BJ (cell line): Measurements from ENCODE around the gene DAB1. TPM values are rescaled to one million over a fixed set of nuclear protein-coding genes. Genes with fewer than 3 reads are reported as not detected.

Experiments
- CTCF ChIA-PET: fragments of 350-600 bp; formaldehyde crosslinking; extraction: SDS; loops from one replicate; lab custom pipeline; 2021; ENCODE audit warnings: antibody characterized with exemption, inconsistent platforms; lab: Yijun Ruan, JAX
- POLR2A ChIA-PET: fragments of 300-600 bp; sonication (Branson Sonifier 250); formaldehyde crosslinking; extraction: SDS; loops from one replicate; lab custom pipeline; 2021; ENCODE audit warnings: antibody characterized with exemption; lab: Charles Lee
- DNase-seq: peaks from one replicate; pipeline ENCODE4 v3.0.0-alpha.2; 2011; ENCODE audit warnings: low read depth
- H3K27me3 ChIP-seq: 2 replicates; pipeline ENCODE4 v1.6.0; 2011; ENCODE audit warnings: low read length; ENCODE audit not compliant: control insufficient read depth, insufficient read depth
- H3K36me3 ChIP-seq: 2 replicates; pipeline ENCODE4 v1.5.1; 2011; ENCODE audit warnings: low read length; ENCODE audit not compliant: control insufficient read depth, insufficient read depth
- H3K4me3 ChIP-seq: 2 replicates; pipeline ENCODE4 v1.5.1; 2011; ENCODE audit warnings: low read depth, mild to moderate bottlenecking, control low read depth, low read length
- polyA plus RNA-seq: library from polyadenylated mRNA; depleted of rRNA; stranded (reverse); fragments of >200 nt; gene quantifications from 2 replicates; pipeline ENCODE4 v1.2.3, GENCODE V29; 2011
- TF ChIP-seq, protein P1 (sequence below): IDR thresholded peaks from 2 replicates; pipeline ENCODE4 v1.5.1; 2011; ENCODE audit warnings: low read depth, mild to moderate bottlenecking, control low read depth, inconsistent platforms, low read length, moderate library complexity; ENCODE audit not compliant: insufficient read depth

DAB1 gene
- polyA plus RNA-seq, 1 experiment, result 0.91 TPM

DNA sequence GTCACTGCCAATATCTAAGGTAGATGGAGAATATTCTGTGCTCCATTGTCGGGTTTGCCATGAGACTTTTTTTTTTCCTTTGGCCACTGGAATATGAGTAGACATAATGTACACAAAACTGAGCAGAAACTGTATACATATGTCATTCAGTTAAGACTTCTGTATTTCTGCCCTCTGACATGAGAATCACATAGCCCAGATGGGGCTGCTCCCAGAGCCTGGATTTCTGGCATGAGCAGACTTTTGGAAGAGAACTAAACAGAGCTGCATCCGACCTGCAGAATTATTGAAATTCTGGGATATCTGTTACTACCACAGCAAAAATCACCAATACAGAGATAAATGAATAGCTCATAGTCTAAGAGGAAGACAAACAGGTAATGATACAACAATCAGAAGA, 62.3 kb downstream of the DAB1 start:
- CTCF ChIA-PET, result no interaction called here
- no peak for DNase-seq
- H3K36me3 ChIP-seq, result no peaks in the 10 kb centered on the region
- TF ChIP-seq, protein P1, sequence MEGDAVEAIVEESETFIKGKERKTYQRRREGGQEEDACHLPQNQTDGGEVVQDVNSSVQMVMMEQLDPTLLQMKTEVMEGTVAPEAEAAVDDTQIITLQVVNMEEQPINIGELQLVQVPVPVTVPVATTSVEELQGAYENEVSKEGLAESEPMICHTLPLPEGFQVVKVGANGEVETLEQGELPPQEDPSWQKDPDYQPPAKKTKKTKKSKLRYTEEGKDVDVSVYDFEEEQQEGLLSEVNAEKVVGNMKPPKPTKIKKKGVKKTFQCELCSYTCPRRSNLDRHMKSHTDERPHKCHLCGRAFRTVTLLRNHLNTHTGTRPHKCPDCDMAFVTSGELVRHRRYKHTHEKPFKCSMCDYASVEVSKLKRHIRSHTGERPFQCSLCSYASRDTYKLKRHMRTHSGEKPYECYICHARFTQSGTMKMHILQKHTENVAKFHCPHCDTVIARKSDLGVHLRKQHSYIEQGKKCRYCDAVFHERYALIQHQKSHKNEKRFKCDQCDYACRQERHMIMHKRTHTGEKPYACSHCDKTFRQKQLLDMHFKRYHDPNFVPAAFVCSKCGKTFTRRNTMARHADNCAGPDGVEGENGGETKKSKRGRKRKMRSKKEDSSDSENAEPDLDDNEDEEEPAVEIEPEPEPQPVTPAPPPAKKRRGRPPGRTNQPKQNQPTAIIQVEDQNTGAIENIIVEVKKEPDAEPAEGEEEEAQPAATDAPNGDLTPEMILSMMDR, result no peak
- POLR2A ChIA-PET, result no interaction called here
- no peaks in the 10 kb centered on the region for H3K27me3 ChIP-seq
- H3K4me3 ChIP-seq, result no peak overlapping the region

DNA sequence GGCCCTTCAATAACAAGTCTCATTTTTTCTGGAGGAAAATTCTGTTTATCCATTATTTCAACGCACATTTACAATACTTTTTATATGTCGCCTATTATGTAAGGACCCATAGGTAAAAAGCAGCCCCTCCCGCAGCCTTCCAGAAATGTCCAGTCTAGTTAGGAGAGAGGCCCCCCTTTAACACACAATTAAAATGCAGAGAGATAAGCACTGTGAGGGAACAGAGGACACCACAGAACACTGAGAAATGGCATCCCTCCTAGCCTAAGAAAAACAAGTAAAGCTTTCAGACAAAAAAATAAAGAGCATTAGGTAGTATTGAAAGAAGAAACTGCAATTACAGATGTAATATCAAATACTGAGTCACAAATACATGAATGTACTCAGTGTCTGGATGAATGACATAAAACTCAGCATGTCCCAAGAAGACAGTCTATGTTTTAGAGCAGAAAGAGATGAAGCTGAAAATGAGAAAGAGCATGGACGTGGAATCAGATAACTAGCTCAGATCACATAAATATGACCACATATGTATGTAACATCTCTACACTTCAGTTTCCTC, 62.9 kb downstream of the DAB1 start:
- TF ChIP-seq, protein P1, result no peak
- DNase-seq, result no peak
- H3K27me3 ChIP-seq, result no peaks in the 10 kb centered on the region
- ChIA-PET POLR2A (no interaction called here), CTCF (no interaction called here)
- H3K36me3 ChIP-seq, result no peaks in the 10 kb centered on the region
- H3K4me3 ChIP-seq, result no peak overlapping the region

DNA sequence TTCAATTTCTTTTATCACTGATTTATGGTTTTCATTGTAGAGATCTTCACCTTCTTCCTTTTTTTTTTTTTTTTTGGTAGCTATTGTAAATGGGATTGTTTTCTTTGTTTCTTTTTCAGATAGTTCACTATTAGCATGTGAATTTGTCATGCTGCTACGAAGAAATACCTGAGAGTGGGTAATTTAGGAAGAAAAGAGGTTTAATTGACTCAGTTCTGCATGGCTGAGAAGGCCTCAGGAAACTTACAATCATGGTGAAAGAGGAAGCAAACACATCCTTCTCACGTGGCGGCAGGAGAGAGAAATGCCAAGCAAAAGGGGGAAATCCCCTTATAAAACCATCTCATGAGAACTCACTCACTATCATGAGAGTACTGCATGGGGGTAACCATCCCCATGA, 66.4 kb downstream of the DAB1 start:
- TF ChIP-seq, protein P1, result no peak
- ChIA-PET POLR2A (no interaction called here), CTCF (interaction anchor here (1.6 kb wide), 1 partner anchor 11 kb away, joined by 5 read pairs; no protein-coding TSS in a partner anchor)
- no peak for DNase-seq
- Histone ChIP-seq H3K27me3 (no peaks in the 10 kb centered on the region), H3K36me3 (no peaks in the 10 kb centered on the region), H3K4me3 (no peak overlapping the region)

DNA sequence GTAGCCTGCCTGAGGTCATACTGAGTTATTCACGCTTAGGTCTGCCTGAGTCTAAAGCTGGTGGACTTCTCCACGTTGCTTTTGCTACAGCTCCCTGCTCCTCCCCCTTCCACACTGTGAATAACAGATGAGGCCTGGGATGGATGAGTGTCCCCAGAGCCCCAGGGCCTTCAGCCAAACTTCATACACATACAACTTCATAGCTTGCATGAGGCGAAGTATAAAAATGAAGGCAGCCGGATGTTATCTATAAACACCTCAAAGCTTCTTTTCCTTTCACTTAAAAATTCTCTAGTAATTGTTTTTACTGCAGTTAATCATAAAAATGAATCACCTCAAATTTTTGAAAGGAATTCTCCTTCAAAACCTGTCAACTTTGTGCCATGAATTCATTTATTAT, 70.2 kb downstream of the DAB1 start:
- POLR2A ChIA-PET, result no interaction called here
- H3K4me3 ChIP-seq, result no peak overlapping the region
- no peaks in the 10 kb centered on the region for H3K27me3 ChIP-seq
- TF ChIP-seq, protein P1, result no peak
- peak; percentile 39 for DNase-seq
- CTCF ChIA-PET, result no interaction called here
- no peaks in the 10 kb centered on the region for H3K36me3 ChIP-seq

DNA sequence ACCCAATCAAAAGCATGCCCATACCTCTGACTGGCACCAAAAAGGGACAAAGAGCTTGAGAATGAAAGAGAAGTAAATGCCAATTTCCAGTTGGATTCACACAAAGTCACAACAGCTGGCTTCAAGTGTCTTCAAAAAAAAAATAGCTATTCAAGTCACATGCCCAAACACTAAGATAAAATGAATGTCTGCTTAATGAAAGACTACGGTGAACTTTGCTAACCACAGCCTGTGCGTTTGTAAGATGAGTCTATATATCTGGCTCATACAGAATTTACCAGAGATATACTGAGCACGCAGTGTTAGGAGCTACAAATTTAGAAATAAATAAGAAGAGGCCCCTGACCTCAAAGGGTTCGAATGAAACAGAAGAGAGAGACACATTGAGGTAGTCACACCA, 73.2 kb downstream of the DAB1 start:
- no peak for DNase-seq

More for the DNA sequence above, 73.2 kb downstream of the DAB1 start:
- TF ChIP-seq, protein P1, result no peak
- Histone ChIP-seq H3K27me3 (no peaks in the 10 kb centered on the region), H3K4me3 (no peak overlapping the region), H3K36me3 (no peaks in the 10 kb centered on the region)
- CTCF ChIA-PET, result no interaction called here
- POLR2A ChIA-PET, result no interaction called here
